Measurements from ENCODE around the gene AAMP. TPM values are rescaled to one million over a fixed set of nuclear protein-coding genes. Genes with fewer than 3 reads are reported as not detected.

AAMP gene
- total RNA-seq, 2 donors from 2014 or later: 89.2 to 97.2 TPM

- Histone ChIP-seq H3K9ac (ENCODE audit: extremely low read depth, low read length, poor library complexity, severe bottlenecking) (peak within 1 kb of the TSS; percentile 22), H3K27me3 (ENCODE audit: control insufficient read depth, insufficient read depth, low read length, poor library complexity, severe bottlenecking) (no peaks in the 10 kb centered on the region), H3K4me1 (ENCODE audit: control insufficient read depth, insufficient read depth, low read length) (peaks cover 23% of the 10 kb centered on the region), H3K36me3 (ENCODE audit: control insufficient read depth, insufficient read depth, low read length) (no peaks in the 10 kb centered on the region), H3K27ac (ENCODE audit: low read depth, low read length) (no peak within 1 kb of the TSS), H3K9me3 (ENCODE audit: control insufficient read depth, low read length) (no peaks in the 10 kb centered on the region), H3K4me3 (ENCODE audit: low read length) (peak within 1 kb of the TSS; percentile 75)
- TF ChIP-seq CTCF (conservative IDR thresholded peaks at IDR 0.05): peak; percentile 99
- peaks cover 70% of the 10 kb centered on the region for H3K4me1 Mint-ChIP-seq
- H3K27me3 Mint-ChIP-seq (ENCODE audit: insufficient read depth): no peaks in the 10 kb centered on the region
- H3K4me3 Mint-ChIP-seq: peak within 1 kb of the TSS; percentile 67
- H3K9me3 Mint-ChIP-seq: no peaks in the 10 kb centered on the region
- H3K27ac Mint-ChIP-seq: peak within 1 kb of the TSS; percentile 55
- no peaks in the 10 kb centered on the region for H3K36me3 Mint-ChIP-seq (ENCODE audit: low read depth)
- 24 to 56% methylated on average over 21 to 61 of the region's 63 CpGs for WGBS, 2 experiments (ENCODE audit: insufficient coverage in 1 of 2, insufficient read length in 1 of 2)
- peak; percentile 92 for DNase-seq
Observed at GRCh38 chr2:218292048-218293014, 22.4 kb upstream of the AAMP start, which contains the start of gene TMBIM1. TMBIM1 (minus strand) TSS chr2:218292503; CDS start chr2:218282141, 10,362 bp downstream.

GRCh38 chr2:218291318-218292047, 21.5 kb upstream of the AAMP start:
- no peak for TF ChIP-seq CTCF (conservative IDR thresholded peaks at IDR 0.05)
- Histone ChIP-seq H3K4me3 (ENCODE audit: low read length) (peak overlapping the region; percentile 75), H3K9me3 (ENCODE audit: control insufficient read depth, low read length) (no peaks in the 10 kb centered on the region), H3K9ac (ENCODE audit: extremely low read depth, low read length, poor library complexity, severe bottlenecking) (peak overlapping the region; percentile 22), H3K27ac (ENCODE audit: low read depth, low read length) (no peak overlapping the region), H3K27me3 (ENCODE audit: control insufficient read depth, insufficient read depth, low read length, poor library complexity, severe bottlenecking) (no peaks in the 10 kb centered on the region), H3K36me3 (ENCODE audit: control insufficient read depth, insufficient read depth, low read length) (no peaks in the 10 kb centered on the region), H3K4me1 (ENCODE audit: control insufficient read depth, insufficient read depth, low read length) (peaks cover 24% of the 10 kb centered on the region)
- peak overlapping the region; percentile 67 for H3K4me3 Mint-ChIP-seq
- peaks cover 77% of the 10 kb centered on the region for H3K4me1 Mint-ChIP-seq
- DNase-seq: no peak
- no peaks in the 10 kb centered on the region for H3K36me3 Mint-ChIP-seq (ENCODE audit: low read depth)
- no peaks in the 10 kb centered on the region for H3K27me3 Mint-ChIP-seq (ENCODE audit: insufficient read depth)
- 88 to 89% methylated on average over 7 to 12 of the region's 12 CpGs for WGBS, 2 experiments (ENCODE audit: insufficient coverage in 1 of 2, insufficient read length in 1 of 2)
- H3K9me3 Mint-ChIP-seq: no peaks in the 10 kb centered on the region
- H3K27ac Mint-ChIP-seq: peak overlapping the region; percentile 55

Data from endodermal cell (in vitro differentiated cells).